GM23248 (cell line): ENCODE measurements around the gene NXPE1. TPM values are rescaled to one million over a fixed set of nuclear protein-coding genes. Genes with fewer than 3 reads are reported as not detected.
A peak's percentile ranks its signal among the peaks of the same experiment; 100 is the strongest.

Experiments used
- DNase-seq: peaks from one replicate; pipeline ENCODE4 v3.0.0-alpha.2; 2015
- H2AFZ ChIP-seq: fragments of 200-600 bp; sonication (generic); 2 replicates; pipeline ENCODE4 v1.6.1; 2016; ENCODE audit warnings: antibody characterized with exemption
- H3F3A ChIP-seq: fragments of 200-600 bp; sonication (generic); 2 replicates; pipeline ENCODE4 v1.6.1; 2016; ENCODE audit warnings: mild to moderate bottlenecking, antibody characterized with exemption, mixed run types; ENCODE audit not compliant: insufficient read depth
- H3K27ac ChIP-seq: fragments of 200-600 bp; sonication (generic); 2 replicates; pipeline ENCODE4 v1.5.1; 2016; ENCODE audit warnings: mild to moderate bottlenecking
- H3K27me3 ChIP-seq: fragments of 200-600 bp; sonication (generic); replicated peaks from 2 replicates; pipeline ENCODE4 v1.6.1; 2016; ENCODE audit warnings: mild to moderate bottlenecking; ENCODE audit not compliant: insufficient read depth
- H3K36me3 ChIP-seq: fragments of 200-600 bp; sonication (generic); 2 replicates; pipeline ENCODE4 v1.6.1; 2016; ENCODE audit warnings: low read depth, mild to moderate bottlenecking
- H3K4me1 ChIP-seq: fragments of 200-600 bp; sonication (generic); 2 replicates; pipeline ENCODE4 v1.6.1; 2016; ENCODE audit warnings: mild to moderate bottlenecking; ENCODE audit not compliant: insufficient read depth
- H3K4me2 ChIP-seq: fragments of 200-600 bp; sonication (generic); one replicate; pipeline ENCODE4 v1.6.1; 2016; ENCODE audit warnings: mild to moderate bottlenecking; ENCODE audit not compliant: unreplicated experiment
- H3K4me3 ChIP-seq: fragments of 200-600 bp; sonication (generic); 2 replicates; pipeline ENCODE4 v1.5.1; 2016; ENCODE audit warnings: mild to moderate bottlenecking
- H3K79me2 ChIP-seq: fragments of 200-600 bp; sonication (generic); 2 replicates; pipeline ENCODE4 v1.6.1; 2016; ENCODE audit warnings: mild to moderate bottlenecking; ENCODE audit not compliant: insufficient read depth
- H3K9ac ChIP-seq: fragments of 200-600 bp; sonication (generic); 2 replicates; pipeline ENCODE4 v1.6.1; 2016; ENCODE audit warnings: mild to moderate bottlenecking
- H3K9me2 ChIP-seq: fragments of 200-600 bp; sonication (generic); 2 replicates; pipeline ENCODE4 v1.6.1; 2016; ENCODE audit warnings: mixed run types, mild to moderate bottlenecking, moderate library complexity; ENCODE audit not compliant: insufficient read depth
- H3K9me3 ChIP-seq: fragments of 200-600 bp; sonication (generic); one replicate; pipeline ENCODE4 v1.6.1; 2017; ENCODE audit warnings: low read depth
- H4K20me1 ChIP-seq: fragments of 200-600 bp; sonication (generic); 2 replicates; pipeline ENCODE4 v1.6.0; 2016; ENCODE audit not compliant: insufficient read depth
- EZH2 ChIP-seq: fragments of 200-600 bp; sonication (generic); IDR thresholded peaks from 2 replicates; pipeline ENCODE4 v1.6.1; 2018; ENCODE audit warnings: antibody characterized with exemption, mild to moderate bottlenecking; ENCODE audit not compliant: insufficient read depth, poor library complexity, severe bottlenecking
- EZH2phosphoT487 ChIP-seq: fragments of 200-600 bp; sonication (generic); IDR thresholded peaks from 2 replicates; pipeline ENCODE4 v1.6.1; 2018; ENCODE audit warnings: antibody characterized with exemption, moderate library complexity, mild to moderate bottlenecking, low read depth; ENCODE audit not compliant: insufficient read depth
- WGBS, 2 experiments: methylation state at CpG; one replicate each; pipeline ENCODE4 v1.1.6; 2015 to 2017; ENCODE audit warnings: low lambda C conversion rate in 2 of 2, low coverage in 1 of 2; ENCODE audit errors: missing lambda C conversion rate in 2 of 2; 5-methylcytosine and 5-hydroxymethylcytosine counted together
- in situ Hi-C: fragments of 300-500 bp; cut with MboI; formaldehyde crosslinking; loops from 2 replicates; pipeline ENCODE4 v1.15.0; 2020
- polyA plus RNA-seq: library from polyadenylated mRNA; unstranded; fragments of >200 nt; fragmentation: Nextera tagmentation; extraction: Ambion mirVana; gene quantifications from 2 replicates; pipeline ENCODE4 v1.2.1, GENCODE V29; 2016
- total RNA-seq: library from RNA; depleted of rRNA; stranded (reverse); fragments of >200 nt; shearing (Covaris generic); gene quantifications from 2 replicates; pipeline ENCODE4 v1.2.3, GENCODE V29; 2014

The NXPE1 gene
- total and polyA plus RNA-seq, 2 experiments from 2014 or later, result not detected

DNA sequence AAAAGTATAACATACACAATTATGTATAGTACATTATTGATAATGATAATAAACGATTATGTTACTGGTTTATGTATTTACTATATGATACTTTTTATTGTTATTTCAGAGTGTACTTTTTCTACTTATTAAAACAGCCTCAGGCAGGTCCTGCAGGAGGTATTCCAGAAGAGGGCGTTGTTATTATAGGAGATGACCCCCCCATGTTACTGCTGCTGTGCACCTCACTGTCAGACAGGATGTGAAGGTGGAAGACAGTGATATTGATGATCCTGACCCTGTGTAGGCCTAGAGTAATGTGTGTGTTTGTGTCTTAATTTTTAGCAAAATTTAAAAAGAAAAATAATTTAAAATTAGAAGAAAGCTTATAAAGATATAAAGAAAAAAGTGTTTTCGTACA is 62.8 kb downstream of the NXPE1 start:
- no peak overlapping the region for H3K4me2 ChIP-seq
- no peaks in the 10 kb centered on the region for H3K27me3 ChIP-seq
- 65 to 74% methylated on average over 3 of the region's 3 CpGs for WGBS, 2 experiments
- H3K9me2 ChIP-seq, result no peaks in the 10 kb centered on the region
- H3K9ac ChIP-seq, result no peak overlapping the region
- no peaks in the 10 kb centered on the region for H3K79me2 ChIP-seq
- no peaks in the 10 kb centered on the region for H3K9me3 ChIP-seq
- H3K36me3 ChIP-seq, result no peaks in the 10 kb centered on the region
- no peak for TF ChIP-seq EZH2
- no peak for TF ChIP-seq EZH2phosphoT487
- H4K20me1 ChIP-seq, result no peaks in the 10 kb centered on the region
- DNase-seq, result no peak
- peaks cover 9% of the 10 kb centered on the region for H3K4me1 ChIP-seq
- H3K4me3 ChIP-seq, result no peak overlapping the region
- no peaks in the 10 kb centered on the region for H3F3A ChIP-seq
- in situ Hi-C loops, result no loop called here
- no peak overlapping the region for H3K27ac ChIP-seq
- H2AFZ ChIP-seq, result no peak overlapping the region

DNA sequence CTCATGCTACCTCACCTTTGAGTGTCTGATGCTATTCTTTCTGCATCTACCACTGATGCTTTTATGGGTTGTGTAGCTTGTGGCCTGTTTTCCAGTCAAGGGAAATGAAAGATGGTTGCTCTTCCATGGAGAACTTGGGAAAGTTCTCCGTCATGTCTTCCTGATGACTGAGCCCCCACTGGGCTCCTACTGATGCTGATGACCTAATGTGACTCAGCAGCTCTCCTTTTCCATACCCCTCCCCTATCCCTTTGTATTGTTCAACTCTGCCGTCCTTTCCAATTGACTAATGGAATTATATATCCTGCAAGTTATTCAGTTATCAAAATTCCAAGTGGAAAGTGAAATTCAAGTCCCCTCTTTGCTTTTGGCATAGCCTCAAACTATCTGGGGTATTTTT is 75.8 kb downstream of the NXPE1 start:
- no peak for DNase-seq
- Histone ChIP-seq H4K20me1 (no peaks in the 10 kb centered on the region), H2AFZ (no peak overlapping the region), H3F3A (no peaks in the 10 kb centered on the region), H3K9ac (no peak overlapping the region), H3K4me1 (peaks cover 3% of the 10 kb centered on the region; the same call in 1 of the 2 replicates), H3K79me2 (no peaks in the 10 kb centered on the region), H3K27me3 (no peaks in the 10 kb centered on the region), H3K4me3 (no peak overlapping the region), H3K27ac (no peak overlapping the region), H3K4me2 (no peak overlapping the region), H3K9me2 (no peaks in the 10 kb centered on the region), H3K36me3 (no peaks in the 10 kb centered on the region), H3K9me3 (no peaks in the 10 kb centered on the region)
- TF ChIP-seq EZH2phosphoT487, result no peak
- TF ChIP-seq EZH2, result no peak
- in situ Hi-C loops, result no loop called here
- 93 to 96% methylated on average over 2 of the region's 2 CpGs for WGBS, 2 experiments

DNA sequence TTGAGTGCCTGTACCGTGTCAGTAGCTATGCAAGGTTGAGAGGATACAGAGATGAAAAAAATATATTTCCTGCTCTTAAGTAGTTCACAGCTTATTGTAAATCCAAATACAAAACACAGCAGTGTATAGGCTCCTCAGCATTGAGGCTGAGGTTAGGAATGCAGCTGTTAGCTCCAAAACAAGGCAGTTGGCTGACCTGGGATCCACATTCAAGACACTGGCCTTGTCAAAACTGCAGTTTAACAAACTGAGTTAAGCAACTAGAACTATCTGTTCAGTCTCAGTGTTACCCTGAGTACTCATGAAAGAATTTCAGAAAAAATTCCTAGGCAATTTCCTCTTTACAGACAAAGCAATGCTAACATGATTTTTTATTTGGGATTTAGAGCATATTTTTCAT is 77.6 kb downstream of the NXPE1 start:
- DNase-seq, result peak; percentile 6
- Histone ChIP-seq H3K27ac (no peak overlapping the region), H3K4me2 (no peak overlapping the region), H2AFZ (no peak overlapping the region), H3K27me3 (no peaks in the 10 kb centered on the region), H4K20me1 (no peaks in the 10 kb centered on the region), H3K79me2 (no peaks in the 10 kb centered on the region), H3K4me1 (peaks cover 4% of the 10 kb centered on the region; the same call in 1 of the 2 replicates), H3K9me2 (no peaks in the 10 kb centered on the region), H3K9me3 (no peaks in the 10 kb centered on the region), H3K9ac (no peak overlapping the region), H3F3A (no peaks in the 10 kb centered on the region), H3K36me3 (no peaks in the 10 kb centered on the region), H3K4me3 (no peak overlapping the region)
- in situ Hi-C loops, result no loop called here
- 61 to 64% methylated on average over 1 of the region's 1 CpG for WGBS, 2 experiments
- TF ChIP-seq EZH2 (no peak), EZH2phosphoT487 (no peak)

DNA sequence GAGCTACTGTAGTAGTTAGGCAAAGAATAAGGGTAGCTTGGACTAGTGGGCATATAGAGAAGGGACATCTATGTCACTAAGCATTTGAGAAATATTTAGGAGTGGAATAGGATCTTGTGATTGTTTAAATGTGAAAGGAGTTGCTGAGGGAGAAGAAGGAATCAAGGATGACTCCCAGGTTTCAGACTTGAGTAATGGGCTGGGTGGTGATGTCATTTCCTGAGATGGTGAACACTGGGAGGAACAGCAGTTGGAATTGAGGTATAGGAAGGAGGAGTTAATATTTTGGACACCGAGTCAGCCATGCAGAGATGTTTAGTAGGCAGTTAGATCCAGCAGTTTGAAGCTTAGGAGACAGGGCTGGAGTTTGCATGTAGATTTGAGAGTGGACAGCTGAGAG is 80.3 kb downstream of the NXPE1 start:
- H3K9me3 ChIP-seq, result no peaks in the 10 kb centered on the region
- H3K27me3 ChIP-seq, result no peaks in the 10 kb centered on the region
- TF ChIP-seq EZH2, result no peak
- TF ChIP-seq EZH2phosphoT487, result no peak
- peaks cover 4% of the 10 kb centered on the region; the same call in 1 of the 2 replicates for H3K4me1 ChIP-seq
- no peaks in the 10 kb centered on the region for H4K20me1 ChIP-seq
- no peak overlapping the region for H3K27ac ChIP-seq
- 79 to 86% methylated on average over 1 of the region's 1 CpG for WGBS, 2 experiments
- no peaks in the 10 kb centered on the region for H3K36me3 ChIP-seq
- no peak overlapping the region for H2AFZ ChIP-seq
- no peak overlapping the region for H3K4me2 ChIP-seq
- in situ Hi-C loops, result no loop called here
- H3K79me2 ChIP-seq, result no peaks in the 10 kb centered on the region
- DNase-seq, result no peak
- H3K9ac ChIP-seq, result no peak overlapping the region
- no peaks in the 10 kb centered on the region for H3F3A ChIP-seq
- H3K9me2 ChIP-seq, result no peaks in the 10 kb centered on the region
- H3K4me3 ChIP-seq, result no peak overlapping the region

DNA sequence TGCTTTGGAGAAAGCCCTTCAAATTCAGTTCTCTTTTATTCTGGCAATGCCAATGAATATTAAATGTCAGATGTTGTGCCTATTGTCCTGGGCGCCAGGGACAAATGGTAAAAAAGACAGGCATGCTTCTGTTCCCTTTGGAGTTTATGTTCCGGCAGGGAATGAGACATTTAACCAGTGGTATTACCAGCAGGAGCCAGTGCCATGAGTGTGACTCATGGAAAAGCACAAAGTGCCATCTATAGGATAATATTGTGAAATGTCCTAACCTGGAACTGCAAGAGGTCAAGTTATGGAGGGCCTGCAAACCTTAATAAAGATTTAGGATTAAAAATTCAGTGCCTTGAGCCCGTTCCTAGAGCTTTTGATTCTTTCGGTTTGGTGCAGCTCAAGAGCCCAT is 80.9 kb downstream of the NXPE1 start:
- Histone ChIP-seq H3K4me3 (no peak overlapping the region), H3K27ac (no peak overlapping the region), H3K4me1 (peaks cover 4% of the 10 kb centered on the region; the same call in 1 of the 2 replicates), H3F3A (no peaks in the 10 kb centered on the region), H3K4me2 (no peak overlapping the region), H4K20me1 (no peaks in the 10 kb centered on the region), H3K36me3 (no peaks in the 10 kb centered on the region), H3K9ac (no peak overlapping the region), H3K9me2 (no peaks in the 10 kb centered on the region; the same call in 1 of the 2 replicates), H3K79me2 (no peaks in the 10 kb centered on the region), H3K9me3 (no peaks in the 10 kb centered on the region), H2AFZ (no peak overlapping the region), H3K27me3 (no peaks in the 10 kb centered on the region)
- in situ Hi-C loops, result no loop called here
- TF ChIP-seq EZH2phosphoT487 (no peak), EZH2 (no peak)
- WGBS, 2 experiments, result 72 to 76% methylated on average over 4 of the region's 4 CpGs
- DNase-seq, result peak; percentile 13
